SH-SY5Y (cell line): Measurements from ENCODE around the gene ASB2.

ENCODE experiments used
- GATA2 ChIP-seq: IDR thresholded peaks from 2 replicates; pipeline ENCODE4 v1.6.1; 2011; ENCODE audit warnings: mild to moderate bottlenecking, low read depth, low read length
- GATA3 ChIP-seq: IDR thresholded peaks from 2 replicates; pipeline ENCODE4 v1.6.1; 2011; ENCODE audit warnings: low read depth, mild to moderate bottlenecking, low read length, moderate library complexity

GRCh38 chr14:93961620-93962019, 14.8 kb downstream of the ASB2 start:
- TF ChIP-seq GATA2 (no peak), GATA3 (no peak)
